GM12801 (cell line): ENCODE results near the gene ERGIC1.

ENCODE experiments used
- CTCF ChIP-seq: IDR thresholded peaks from one replicate; pipeline ENCODE4 v1.5.1; 2011; ENCODE audit warnings: control low read depth; ENCODE audit not compliant: insufficient read length; ENCODE audit errors: extremely low read depth

ERGIC1 gene, protein sequence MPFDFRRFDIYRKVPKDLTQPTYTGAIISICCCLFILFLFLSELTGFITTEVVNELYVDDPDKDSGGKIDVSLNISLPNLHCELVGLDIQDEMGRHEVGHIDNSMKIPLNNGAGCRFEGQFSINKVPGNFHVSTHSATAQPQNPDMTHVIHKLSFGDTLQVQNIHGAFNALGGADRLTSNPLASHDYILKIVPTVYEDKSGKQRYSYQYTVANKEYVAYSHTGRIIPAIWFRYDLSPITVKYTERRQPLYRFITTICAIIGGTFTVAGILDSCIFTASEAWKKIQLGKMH

DNA sequence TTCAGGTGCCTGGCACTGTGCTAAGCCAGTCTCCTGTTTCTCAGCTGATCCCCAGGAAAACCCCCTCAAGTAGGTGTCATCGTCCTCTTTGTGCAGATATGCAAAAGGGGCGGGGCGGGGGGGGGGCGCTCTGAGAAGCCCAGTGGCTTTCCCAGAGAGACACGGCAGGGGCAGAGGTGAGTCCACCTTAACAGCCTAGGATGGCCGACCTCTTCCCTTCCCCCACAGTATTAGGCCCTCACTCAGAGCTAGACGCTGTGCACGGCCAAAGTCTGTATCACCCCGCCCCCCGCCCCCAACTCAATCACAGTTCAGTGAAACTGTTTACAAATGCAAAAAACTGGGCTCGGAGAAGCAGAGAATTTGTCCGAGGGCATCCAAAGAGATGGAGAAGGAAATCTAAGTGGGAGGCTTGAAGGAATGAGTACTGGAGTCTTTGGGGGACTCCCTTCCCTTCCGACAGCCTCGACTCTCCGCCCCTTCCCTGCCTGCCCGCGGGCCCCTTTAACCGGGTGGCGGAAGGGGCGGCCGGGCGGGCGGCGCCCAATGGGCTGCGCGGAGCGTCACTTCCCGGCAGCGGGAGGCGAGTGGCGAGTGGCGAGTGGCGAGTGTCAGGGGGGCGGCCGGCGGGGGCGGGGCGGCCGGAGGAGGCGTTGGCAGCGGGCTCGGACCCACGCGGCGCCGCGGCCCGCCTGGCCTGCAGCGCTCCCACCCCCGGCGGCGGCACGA is at the start of gene ERGIC1:
TSS of gene ERGIC1 (plus strand) at position 566 of the 729 bp plus-strand sequence. CDS start at position 729, 163 bp downstream.
- no peak for TF ChIP-seq CTCF

DNA sequence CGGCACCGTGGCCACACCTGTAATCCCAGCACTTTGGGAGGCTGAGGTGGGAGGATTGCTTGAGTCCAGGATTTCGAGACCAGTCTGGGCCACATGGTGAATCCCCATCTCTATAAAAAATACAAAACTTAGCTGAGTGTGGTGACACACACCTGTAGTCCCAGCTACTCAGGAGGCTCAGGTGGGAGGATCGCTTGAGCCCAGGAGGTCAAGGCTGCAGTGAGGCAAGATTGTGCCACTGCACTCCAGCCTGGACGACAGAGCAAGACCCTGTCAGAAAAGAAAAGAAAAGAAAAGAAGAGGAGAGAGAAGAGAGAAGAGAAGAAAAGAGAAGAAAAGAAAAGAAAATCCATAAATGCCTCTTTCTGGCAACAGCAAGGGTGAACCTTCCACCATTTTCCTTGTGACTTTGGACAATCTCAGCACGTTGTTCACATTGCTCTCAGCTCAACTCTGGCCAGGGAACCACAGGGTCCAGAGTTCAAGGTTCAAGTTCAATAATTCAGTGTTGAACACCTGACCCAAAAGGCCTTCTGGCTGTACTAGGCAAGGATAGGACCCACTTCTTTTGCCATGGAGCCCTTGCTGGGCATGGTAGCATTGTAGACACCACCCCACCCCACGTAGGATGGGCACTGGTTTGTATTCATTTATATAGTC is 48.5 kb upstream of the ERGIC1 start:
- no peak for TF ChIP-seq CTCF

- no peak for TF ChIP-seq CTCF
Measured at GRCh38 chr5:172786736-172787462, 47.2 kb upstream of the ERGIC1 start.

- no peak for TF ChIP-seq CTCF
Measured at GRCh38 chr5:172788771-172789686, 45.0 kb upstream of the ERGIC1 start.

DNA sequence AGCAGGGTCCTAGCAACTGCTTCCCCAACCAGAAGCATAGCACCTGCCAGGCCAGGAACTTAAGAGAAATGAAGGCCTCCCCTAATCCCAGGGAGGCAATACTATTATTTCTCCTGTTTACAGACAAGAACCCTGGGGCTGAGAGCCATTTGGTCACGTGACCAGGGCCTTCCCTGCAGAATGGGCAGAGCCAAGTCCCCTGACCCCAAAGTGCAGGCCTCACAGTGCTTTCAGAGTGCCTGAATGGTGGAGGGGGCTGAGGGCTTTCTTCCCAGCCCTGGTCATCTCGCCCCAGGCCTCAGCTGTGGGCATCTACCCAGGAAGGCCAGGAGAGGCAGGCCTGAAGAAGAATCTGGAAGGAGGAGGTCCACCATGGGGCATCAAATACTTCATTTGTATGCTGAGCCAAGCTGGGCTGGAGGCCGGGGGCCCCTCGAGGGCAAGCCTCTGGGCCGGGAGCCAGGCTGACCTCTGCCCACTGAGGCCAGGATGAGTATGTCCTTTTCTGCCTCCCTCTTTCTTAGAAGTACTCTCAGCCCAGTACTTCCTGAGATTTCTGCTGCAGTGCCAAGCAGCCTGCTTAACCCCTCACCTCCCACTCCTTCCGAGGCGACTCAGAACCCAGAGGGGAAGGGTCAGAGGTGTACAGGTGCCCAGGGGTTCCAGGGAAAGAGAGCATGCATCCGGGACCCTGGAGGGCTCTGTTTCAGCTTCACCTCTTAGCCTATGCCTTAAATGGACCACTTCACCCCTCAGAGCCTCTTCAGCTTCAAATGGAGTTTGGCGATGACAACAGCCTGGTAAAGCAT is 44.2 kb upstream of the ERGIC1 start:
- no peak for TF ChIP-seq CTCF

GRCh38 chr5:172790496-172790889 is 43.6 kb upstream of the ERGIC1 start:
- no peak for TF ChIP-seq CTCF
